Measurements from ENCODE around the gene GOLGA6L2. TPM values are rescaled to one million over a fixed set of nuclear protein-coding genes. Genes with fewer than 3 reads are reported as not detected.
"Not testable (repeated sequence)": the region's sequence is repeated elsewhere in the genome, so short reads cannot be mapped to it uniquely, and the experiment has no call there.

GOLGA6L2 gene
- total RNA-seq, 2 experiments from 2014 or later = not detected

- Mint-ChIP-seq H3K9me3 (ENCODE audit: low read depth) (peaks cover 4% of the 10 kb centered on the region), H3K27me3 (no peaks in the 10 kb centered on the region), H3K4me3 (no peak overlapping the region), H3K4me1 (no peaks in the 10 kb centered on the region), H3K36me3 (no peaks in the 10 kb centered on the region), H3K27ac (no peak overlapping the region)
- CTCF ChIA-PET = no interaction called here
- ATAC-seq = no peak
- DNase-seq = no peak
Measured at GRCh38 chr15:23420806-23421575, 26.1 kb downstream of the GOLGA6L2 start.

- H3K27ac Mint-ChIP-seq = no peak overlapping the region
- H3K4me3 Mint-ChIP-seq = no peak overlapping the region
- DNase-seq (no peak), ATAC-seq (no peak)
- H3K4me1 Mint-ChIP-seq = no peaks in the 10 kb centered on the region
- peaks cover 4% of the 10 kb centered on the region for H3K9me3 Mint-ChIP-seq (ENCODE audit: low read depth)
- CTCF ChIA-PET = no interaction called here
- no peaks in the 10 kb centered on the region for H3K36me3 Mint-ChIP-seq
- H3K27me3 Mint-ChIP-seq = no peaks in the 10 kb centered on the region
Measured at GRCh38 chr15:23416349-23417276, 30.4 kb downstream of the GOLGA6L2 start.

GRCh38 chr15:23415866-23416265, 31.2 kb downstream of the GOLGA6L2 start:
- DNase-seq; H3K36me3 Mint-ChIP-seq; CTCF ChIA-PET; H3K9me3 Mint-ChIP-seq (ENCODE audit: low read depth); ATAC-seq; H3K4me1 Mint-ChIP-seq; H3K4me3 Mint-ChIP-seq; H3K27me3 Mint-ChIP-seq; H3K27ac Mint-ChIP-seq: not testable (repeated sequence)

- Mint-ChIP-seq H3K4me3 (no peak overlapping the region), H3K9me3 (ENCODE audit: low read depth) (peaks cover 4% of the 10 kb centered on the region), H3K27ac (no peak overlapping the region), H3K4me1 (no peaks in the 10 kb centered on the region), H3K27me3 (no peaks in the 10 kb centered on the region), H3K36me3 (no peaks in the 10 kb centered on the region)
- CTCF ChIA-PET = no interaction called here
- no peak for ATAC-seq
- no peak for DNase-seq
Measured at GRCh38 chr15:23415321-23415865, 31.6 kb downstream of the GOLGA6L2 start.

- ATAC-seq; CTCF ChIA-PET; H3K9me3 Mint-ChIP-seq (ENCODE audit: low read depth); DNase-seq; H3K4me1 Mint-ChIP-seq; H3K27me3 Mint-ChIP-seq; H3K4me3 Mint-ChIP-seq; H3K36me3 Mint-ChIP-seq; H3K27ac Mint-ChIP-seq: not testable (repeated sequence)
Measured at GRCh38 chr15:23412881-23413600, 34.0 kb downstream of the GOLGA6L2 start.

- H3K4me1 Mint-ChIP-seq = no peaks in the 10 kb centered on the region
- H3K4me3 Mint-ChIP-seq = no peak overlapping the region
- H3K36me3 Mint-ChIP-seq = no peaks in the 10 kb centered on the region
- ATAC-seq (no peak), DNase-seq (no peak)
- H3K9me3 Mint-ChIP-seq (ENCODE audit: low read depth) = no peaks in the 10 kb centered on the region
- H3K27ac Mint-ChIP-seq = no peak overlapping the region
- no peaks in the 10 kb centered on the region for H3K27me3 Mint-ChIP-seq
- CTCF ChIA-PET = no interaction called here
Measured at GRCh38 chr15:23411841-23412240, 35.2 kb downstream of the GOLGA6L2 start.

GRCh38 chr15:23403550-23403949, 43.5 kb downstream of the GOLGA6L2 start:
- Mint-ChIP-seq H3K36me3 (no peaks in the 10 kb centered on the region), H3K4me1 (no peaks in the 10 kb centered on the region), H3K27me3 (no peaks in the 10 kb centered on the region), H3K4me3 (no peak overlapping the region), H3K9me3 (ENCODE audit: low read depth) (no peaks in the 10 kb centered on the region), H3K27ac (no peak overlapping the region)
- no peak for ATAC-seq
- CTCF ChIA-PET = no interaction called here
- DNase-seq = no peak

GRCh38 chr15:23402544-23402943, 44.5 kb downstream of the GOLGA6L2 start:
- Mint-ChIP-seq H3K9me3 (ENCODE audit: low read depth) (no peaks in the 10 kb centered on the region), H3K27ac (no peak overlapping the region), H3K4me1 (no peaks in the 10 kb centered on the region), H3K27me3 (no peaks in the 10 kb centered on the region), H3K36me3 (no peaks in the 10 kb centered on the region), H3K4me3 (no peak overlapping the region)
- DNase-seq = no peak
- ATAC-seq = no peak
- CTCF ChIA-PET = no interaction called here

- Mint-ChIP-seq H3K36me3 (no peaks in the 10 kb centered on the region), H3K4me1 (no peaks in the 10 kb centered on the region), H3K27ac (no peak overlapping the region), H3K4me3 (no peak overlapping the region), H3K27me3 (no peaks in the 10 kb centered on the region), H3K9me3 (ENCODE audit: low read depth) (no peaks in the 10 kb centered on the region)
- no peak for DNase-seq
- CTCF ChIA-PET = no interaction called here
- ATAC-seq = no peak
Measured at GRCh38 chr15:23402140-23402539, 44.9 kb downstream of the GOLGA6L2 start.

GRCh38 chr15:23401627-23402026, 45.4 kb downstream of the GOLGA6L2 start:
- Mint-ChIP-seq H3K4me1 (no peaks in the 10 kb centered on the region), H3K27ac (no peak overlapping the region), H3K36me3 (no peaks in the 10 kb centered on the region), H3K4me3 (no peak overlapping the region), H3K27me3 (no peaks in the 10 kb centered on the region), H3K9me3 (ENCODE audit: low read depth) (no peaks in the 10 kb centered on the region)
- ATAC-seq (no peak), DNase-seq (no peak)
- CTCF ChIA-PET = no interaction called here

GRCh38 chr15:23399207-23399606, 47.8 kb downstream of the GOLGA6L2 start:
- DNase-seq; H3K27ac Mint-ChIP-seq; H3K4me3 Mint-ChIP-seq; H3K4me1 Mint-ChIP-seq; H3K27me3 Mint-ChIP-seq; ATAC-seq; H3K9me3 Mint-ChIP-seq (ENCODE audit: low read depth); CTCF ChIA-PET; H3K36me3 Mint-ChIP-seq: not testable (repeated sequence)

- H3K27ac Mint-ChIP-seq; H3K36me3 Mint-ChIP-seq; H3K9me3 Mint-ChIP-seq (ENCODE audit: low read depth); H3K4me3 Mint-ChIP-seq; CTCF ChIA-PET; H3K4me1 Mint-ChIP-seq; DNase-seq; ATAC-seq; H3K27me3 Mint-ChIP-seq: not testable (repeated sequence)
Measured at GRCh38 chr15:23398357-23398756, 48.7 kb downstream of the GOLGA6L2 start.

GRCh38 chr15:23397779-23398178, 49.3 kb downstream of the GOLGA6L2 start:
- Mint-ChIP-seq H3K4me3 (no peak overlapping the region), H3K27ac (no peak overlapping the region), H3K9me3 (ENCODE audit: low read depth) (no peaks in the 10 kb centered on the region), H3K4me1 (no peaks in the 10 kb centered on the region), H3K27me3 (no peaks in the 10 kb centered on the region), H3K36me3 (no peaks in the 10 kb centered on the region)
- DNase-seq (no peak), ATAC-seq (no peak)
- CTCF ChIA-PET = no interaction called here

All from activated CD8-positive, alpha-beta memory T cell treated with anti-CD3 and anti-CD28 coated beads, Interleukin-2, amount 10 ng/mL, durations not matched to agents 7 days and 5 days (primary cell).